HuH-7.5 (cell line): ENCODE data around the gene GRHL1.
"Not testable (repeated sequence)": the region's sequence is repeated elsewhere in the genome, so short reads cannot be mapped to it uniquely, and the experiment has no call there.

ENCODE experiments used
- DNase-seq: peaks from one replicate; pipeline ENCODE4 v3.0.0; 2011; ENCODE audit warnings: low spot score

The GRHL1 gene

GRCh38 chr2:9951522-9952285 lies at the start of gene GRHL1:
Gene GRHL1, plus strand, starts transcription at chr2:9951693. Its CDS starts 141 bp downstream, at chr2:9951834.
- peak; percentile 96 for DNase-seq

GRCh38 chr2:9905413-9905812 lies 46.1 kb upstream of the GRHL1 start:
- DNase-seq = no peak

GRCh38 chr2:9907402-9907801 lies 44.1 kb upstream of the GRHL1 start:
- no peak for DNase-seq

GRCh38 chr2:9908639-9909038 lies 42.9 kb upstream of the GRHL1 start:
- DNase-seq = no peak

- DNase-seq = no peak
Observed at GRCh38 chr2:9909106-9909505, 42.4 kb upstream of the GRHL1 start.

GRCh38 chr2:9910699-9911098 lies 40.8 kb upstream of the GRHL1 start:
- no peak for DNase-seq

GRCh38 chr2:9912468-9912867 lies 39.0 kb upstream of the GRHL1 start:
- DNase-seq = no peak

GRCh38 chr2:9914384-9915065 lies 37.0 kb upstream of the GRHL1 start:
- DNase-seq = no peak

GRCh38 chr2:9918275-9918674 lies 33.2 kb upstream of the GRHL1 start:
- no peak for DNase-seq

- DNase-seq = no peak
Observed at GRCh38 chr2:9919512-9919911, 32.0 kb upstream of the GRHL1 start.

- DNase-seq = not testable (repeated sequence)
Observed at GRCh38 chr2:9927020-9927419, 24.5 kb upstream of the GRHL1 start.

- no peak for DNase-seq
Observed at GRCh38 chr2:9937258-9937657, 14.2 kb upstream of the GRHL1 start.

GRCh38 chr2:9937968-9938367 lies 13.5 kb upstream of the GRHL1 start:
- no peak for DNase-seq

- no peak for DNase-seq
Observed at GRCh38 chr2:9939587-9940485, 11.7 kb upstream of the GRHL1 start.

- no peak for DNase-seq
Observed at GRCh38 chr2:9941196-9941995, 10.1 kb upstream of the GRHL1 start.

GRCh38 chr2:9941996-9942390 lies 9.5 kb upstream of the GRHL1 start:
- no peak for DNase-seq

- peak; percentile 41 for DNase-seq
Observed at GRCh38 chr2:9944330-9944758, 7.1 kb upstream of the GRHL1 start.

- DNase-seq = no peak
Observed at GRCh38 chr2:9945596-9945995, 5.9 kb upstream of the GRHL1 start.

- no peak for DNase-seq
Observed at GRCh38 chr2:9946076-9946475, 5.4 kb upstream of the GRHL1 start.

- no peak for DNase-seq
Observed at GRCh38 chr2:9946818-9947217, 4.7 kb upstream of the GRHL1 start.

GRCh38 chr2:9948721-9949120 lies 2.8 kb upstream of the GRHL1 start:
- no peak for DNase-seq
